ENCODE measurements around the gene KCNN1. TPM values are rescaled to one million over a fixed set of nuclear protein-coding genes. Genes with fewer than 3 reads are reported as not detected.

KCNN1 gene
- total and polyA plus RNA-seq, 2 of the 13 experiments (the other 11 are each of a cell fraction or from before 2014, with no cell fraction given) = 0.04 TPM; not detected in 1

DNA sequence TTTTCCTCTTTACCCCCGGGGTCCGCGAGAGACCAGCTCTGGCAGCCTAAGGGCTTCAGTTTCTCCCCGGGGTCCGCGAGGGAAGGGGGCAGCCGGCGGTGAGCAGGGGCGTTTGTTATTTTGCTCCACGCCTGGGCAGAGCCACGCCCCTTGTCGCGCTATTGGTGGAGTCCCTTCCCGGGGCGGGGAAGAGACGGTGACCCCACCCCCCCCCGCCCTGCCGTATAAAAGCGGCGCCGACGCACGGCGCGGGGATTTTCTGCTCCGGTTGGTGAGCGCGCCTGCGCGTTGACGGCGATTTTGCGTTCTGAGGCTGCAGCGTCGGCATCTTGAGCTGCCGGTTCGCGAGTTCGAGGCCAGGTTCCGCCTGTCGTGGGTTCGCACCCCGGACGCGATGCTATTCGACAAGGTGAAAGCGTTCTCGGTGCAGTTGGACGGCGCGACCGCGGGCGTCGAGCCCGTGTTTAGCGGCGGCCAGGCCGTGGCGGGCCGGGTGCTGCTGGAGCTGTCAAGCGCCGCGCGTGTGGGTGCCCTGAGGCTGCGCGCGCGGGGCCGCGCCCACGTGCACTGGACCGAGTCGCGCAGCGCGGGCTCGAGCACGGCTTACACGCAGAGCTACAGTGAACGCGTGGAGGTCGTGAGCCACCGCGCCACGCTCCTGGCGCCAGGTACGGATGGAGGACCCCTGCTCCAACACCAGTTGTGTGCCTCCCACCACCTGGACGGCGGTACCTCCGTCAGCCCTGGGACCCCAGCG, 41.2 kb downstream of the KCNN1 start, which contains the start of gene ARRDC2:
TSS of gene ARRDC2 (plus strand) at position 254 of the 757 bp plus-strand sequence. CDS start at position 395, 141 bp downstream.
- DNase-seq (ENCODE audit: low spot score) = peak; percentile 44
- peak in 1 of 2 experiments; percentile 42; a peak in 1 of 4 replicates for TF ChIP-seq POLR2A (IDR thresholded peaks at IDR 0.05; ENCODE audit: insufficient read depth in 1 of 2, low read depth in 2 of 2, low read length in 2 of 2)
- TF ChIP-seq AGO2 (optimal IDR thresholded peaks at IDR 0.05; ENCODE audit: low read depth, low read length) = peak; percentile 62
- TF ChIP-seq BCL3 (CRISPR knock-in tag; IDR thresholded peaks at IDR 0.05) = no peak
- TF ChIP-seq HNRNPLL (IDR thresholded peaks at IDR 0.05; ENCODE audit: low read depth, low read length, poor library complexity, severe bottlenecking) = peak; percentile 50
- TF ChIP-seq ZNF629 (CRISPR knock-in tag; conservative IDR thresholded peaks at IDR 0.05) = no peak
- TF ChIP-seq ZSCAN21 (CRISPR knock-in tag; IDR thresholded peaks at IDR 0.05; ENCODE audit: borderline replicate concordance) = 0 out of 2 replicates have a peak, but pooled peaks have one; percentile 42
- 0 out of 2 replicates have a peak, but pooled peaks have one; percentile 30 for TF ChIP-seq POLR2AphosphoS5 (IDR thresholded peaks at IDR 0.05; ENCODE audit: low read depth, low read length)
- no peak for TF ChIP-seq RAD21 (CRISPR knock-in tag; IDR thresholded peaks at IDR 0.05)
- peak; percentile 19; the same call in 1 of the 2 replicates for TF ChIP-seq SOX5 (CRISPR knock-in tag; IDR thresholded peaks at IDR 0.05; ENCODE audit: borderline replicate concordance)
- TF ChIP-seq ZC3H4 (CRISPR knock-in tag; IDR thresholded peaks at IDR 0.05; ENCODE audit: borderline replicate concordance) = no peak
- TF ChIP-seq, protein P1, sequence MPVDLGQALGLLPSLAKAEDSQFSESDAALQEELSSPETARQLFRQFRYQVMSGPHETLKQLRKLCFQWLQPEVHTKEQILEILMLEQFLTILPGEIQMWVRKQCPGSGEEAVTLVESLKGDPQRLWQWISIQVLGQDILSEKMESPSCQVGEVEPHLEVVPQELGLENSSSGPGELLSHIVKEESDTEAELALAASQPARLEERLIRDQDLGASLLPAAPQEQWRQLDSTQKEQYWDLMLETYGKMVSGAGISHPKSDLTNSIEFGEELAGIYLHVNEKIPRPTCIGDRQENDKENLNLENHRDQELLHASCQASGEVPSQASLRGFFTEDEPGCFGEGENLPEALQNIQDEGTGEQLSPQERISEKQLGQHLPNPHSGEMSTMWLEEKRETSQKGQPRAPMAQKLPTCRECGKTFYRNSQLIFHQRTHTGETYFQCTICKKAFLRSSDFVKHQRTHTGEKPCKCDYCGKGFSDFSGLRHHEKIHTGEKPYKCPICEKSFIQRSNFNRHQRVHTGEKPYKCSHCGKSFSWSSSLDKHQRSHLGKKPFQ (CRISPR knock-in tag; IDR thresholded peaks at IDR 0.05; ENCODE audit: insufficient replicate concordance) = no peak
- 0 out of 2 replicates have a peak, but pooled peaks have one; percentile 46 for TF ChIP-seq ZNF430 (CRISPR knock-in tag; IDR thresholded peaks at IDR 0.05)
- TF ChIP-seq ZNF292 (CRISPR knock-in tag; IDR thresholded peaks at IDR 0.05; ENCODE audit: borderline replicate concordance, low read depth) = no peak
- TF ChIP-seq, protein P2, sequence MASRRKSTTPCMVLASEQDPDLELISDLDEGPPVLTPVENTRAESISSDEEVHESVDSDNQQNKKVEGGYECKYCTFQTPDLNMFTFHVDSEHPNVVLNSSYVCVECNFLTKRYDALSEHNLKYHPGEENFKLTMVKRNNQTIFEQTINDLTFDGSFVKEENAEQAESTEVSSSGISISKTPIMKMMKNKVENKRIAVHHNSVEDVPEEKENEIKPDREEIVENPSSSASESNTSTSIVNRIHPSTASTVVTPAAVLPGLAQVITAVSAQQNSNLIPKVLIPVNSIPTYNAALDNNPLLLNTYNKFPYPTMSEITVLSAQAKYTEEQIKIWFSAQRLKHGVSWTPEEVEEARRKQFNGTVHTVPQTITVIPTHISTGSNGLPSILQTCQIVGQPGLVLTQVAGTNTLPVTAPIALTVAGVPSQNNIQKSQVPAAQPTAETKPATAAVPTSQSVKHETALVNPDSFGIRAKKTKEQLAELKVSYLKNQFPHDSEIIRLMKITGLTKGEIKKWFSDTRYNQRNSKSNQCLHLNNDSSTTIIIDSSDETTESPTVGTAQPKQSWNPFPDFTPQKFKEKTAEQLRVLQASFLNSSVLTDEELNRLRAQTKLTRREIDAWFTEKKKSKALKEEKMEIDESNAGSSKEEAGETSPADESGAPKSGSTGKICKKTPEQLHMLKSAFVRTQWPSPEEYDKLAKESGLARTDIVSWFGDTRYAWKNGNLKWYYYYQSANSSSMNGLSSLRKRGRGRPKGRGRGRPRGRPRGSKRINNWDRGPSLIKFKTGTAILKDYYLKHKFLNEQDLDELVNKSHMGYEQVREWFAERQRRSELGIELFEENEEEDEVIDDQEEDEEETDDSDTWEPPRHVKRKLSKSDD (CRISPR knock-in tag; IDR thresholded peaks at IDR 0.05; ENCODE audit: low read depth) = peak; percentile 54; the same call in 1 of the 2 replicates
- no peak for TF ChIP-seq ZNF780A (CRISPR knock-in tag; IDR thresholded peaks at IDR 0.05)
- no peak for TF ChIP-seq KLF16 (CRISPR knock-in tag; IDR thresholded peaks at IDR 0.05)
- TF ChIP-seq MXI1 (IDR thresholded peaks at IDR 0.05; ENCODE audit: borderline replicate concordance, low read depth, low read length) = 0 out of 3 replicates have a peak, but pooled peaks have one; percentile 13

More for the DNA sequence above, 41.2 kb downstream of the KCNN1 start, which contains the start of gene ARRDC2:
- Histone ChIP-seq H3K4me1 (ENCODE audit: insufficient read depth, low read length) (peaks cover 39% of the 10 kb centered on the region), H2AFZ (ENCODE audit: low read length) (no peak within 1 kb of the TSS), H4K20me1 (ENCODE audit: insufficient read depth, low read length) (no peaks in the 10 kb centered on the region), H3K4me3 (replicated peaks in 1 of 3; ENCODE audit: insufficient read depth in 1 of 3, low read depth in 2 of 3, low read length in 3 of 3) (peak within 1 kb of the TSS; percentile 36 to 52 (median 40); a peak in 5 of 6 replicates), H3K9me3 (ENCODE audit: low read length) (no peaks in the 10 kb centered on the region), H3K79me2 (ENCODE audit: insufficient read depth, low read length) (no peaks in the 10 kb centered on the region), H3K36me3 (replicated peaks in 1 of 2; ENCODE audit: control insufficient read depth in 1 of 2, insufficient read depth in 2 of 2, low read length in 2 of 2) (peaks cover 5% of the 10 kb centered on the region in 2 experiments; a peak in 3 of 5 replicates), H3K9ac (ENCODE audit: insufficient read depth, low read depth, low read length) (0 out of 2 replicates have a peak within 1 kb of the TSS, but pooled peaks have one; percentile 13), H3K27me3 (ENCODE audit: control insufficient read depth in 1 of 2, insufficient read depth in 2 of 2, low read length in 2 of 2) (no peaks in the 10 kb centered on the region), H3K4me2 (ENCODE audit: low read depth, low read length) (peak within 1 kb of the TSS; percentile 64), H3K27ac (ENCODE audit: extremely low read length, insufficient read depth, low read length) (no peak within 1 kb of the TSS)
- in situ Hi-C loops (cut with HindIII; ENCODE audit: extremely low pct_ligation_motif_present, low pct_unique_long_range_greater_than_20kb) = loop anchor here (5.0 to 10.0 kb wide), 2 partner anchors 49 to 167 kb away; partner anchors contain the start of gene IFI30
- POLR2A ChIA-PET = interaction anchor here (1.1 to 1.3 kb wide), 2 partner anchors 16 to 48 kb away, joined by 3 read pairs; no protein-coding TSS in a partner anchor
- CTCF ChIA-PET (ENCODE audit: low intra/inter-chr PET ratio, low total read pairs) = interaction anchor here (3.0 kb wide), 1 partner anchor 50 kb away, joined by 85 read pairs; no protein-coding TSS in a partner anchor
- FAIRE-seq = no peak
- peak; percentile 71 for ATAC-seq
- no TSS peak for BruUV-seq (replicated peaks)
- WGBS (ENCODE audit: low lambda C conversion rate) = 91% methylated on average over 63 of the region's 92 CpGs
- intact Hi-C loops (cut with micrococcal nuclease; ENCODE audit: unreplicated experiment) = loop anchor here (1.0 kb wide), 1 partner anchor 50 kb away; no protein-coding TSS in a partner anchor
